HG03159 (cell line): ENCODE results near the gene CFAP61.

Experiments
- ATAC-seq: cut with Tn5 transposase; IDR thresholded peaks from one replicate; pipeline ENCODE4 v1.9.1; 2021; ENCODE audit warnings: mild to moderate bottlenecking, moderate library complexity; ENCODE audit not compliant: unreplicated experiment

Gene CFAP61

DNA sequence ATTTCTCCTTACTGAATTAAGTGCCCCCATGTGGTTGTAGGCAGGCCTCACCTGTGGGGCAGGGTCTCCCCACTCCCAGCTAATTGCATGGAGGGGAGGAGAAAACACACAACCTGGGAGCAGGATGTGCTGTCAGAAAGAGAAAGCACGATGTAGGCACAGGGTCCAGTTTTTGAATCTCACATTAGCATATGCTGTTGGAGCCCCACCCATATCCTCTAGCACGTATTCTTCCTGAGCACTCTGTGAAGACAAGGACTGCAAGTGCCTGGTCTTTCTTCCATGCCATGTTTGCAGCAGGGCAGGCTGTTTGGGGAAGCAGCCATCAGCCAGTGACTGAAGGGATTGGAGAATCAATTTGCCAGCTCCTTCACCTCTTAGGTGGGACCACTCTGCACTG, 108.2 kb downstream of the CFAP61 start:
- no peak for ATAC-seq

DNA sequence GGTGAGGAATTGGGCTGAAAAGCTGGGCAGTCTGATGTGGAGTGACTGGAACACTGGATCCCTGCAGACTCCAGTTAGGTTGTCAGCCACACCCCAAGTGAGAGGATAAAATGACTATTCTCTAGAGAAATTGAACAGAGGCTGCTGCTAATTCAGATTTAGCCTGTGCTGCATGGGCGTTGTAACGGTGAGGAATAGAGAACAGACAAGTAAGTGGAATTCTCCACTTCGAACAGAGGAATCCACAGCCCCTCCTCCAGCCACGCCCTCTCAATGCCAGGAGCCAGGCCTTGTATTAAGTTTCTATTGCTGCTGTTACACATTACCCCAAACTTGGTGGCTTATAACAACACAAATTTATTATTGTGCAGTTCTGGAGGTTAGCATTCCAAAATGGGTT, 109.3 kb downstream of the CFAP61 start:
- ATAC-seq, result no peak

DNA sequence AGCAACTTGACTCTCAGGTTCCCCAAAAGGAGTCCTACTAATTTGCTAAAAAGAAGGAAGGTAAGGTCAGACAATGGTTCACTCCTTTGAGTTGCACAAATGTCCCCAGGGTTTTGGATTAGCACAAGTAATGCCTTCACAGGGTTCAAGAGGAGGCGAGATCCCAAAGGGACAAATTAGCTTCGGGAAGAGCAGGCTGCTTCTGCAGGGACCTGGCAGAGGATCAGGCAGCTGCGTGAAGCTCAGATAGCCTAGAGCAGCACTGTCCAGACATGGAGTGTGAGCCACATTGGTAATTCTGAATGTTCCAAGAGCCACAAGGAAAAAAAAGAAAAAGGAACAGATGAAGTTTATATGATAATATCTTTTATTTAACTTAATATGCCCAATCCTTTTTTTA, 115.4 kb downstream of the CFAP61 start:
- ATAC-seq, result no peak

DNA sequence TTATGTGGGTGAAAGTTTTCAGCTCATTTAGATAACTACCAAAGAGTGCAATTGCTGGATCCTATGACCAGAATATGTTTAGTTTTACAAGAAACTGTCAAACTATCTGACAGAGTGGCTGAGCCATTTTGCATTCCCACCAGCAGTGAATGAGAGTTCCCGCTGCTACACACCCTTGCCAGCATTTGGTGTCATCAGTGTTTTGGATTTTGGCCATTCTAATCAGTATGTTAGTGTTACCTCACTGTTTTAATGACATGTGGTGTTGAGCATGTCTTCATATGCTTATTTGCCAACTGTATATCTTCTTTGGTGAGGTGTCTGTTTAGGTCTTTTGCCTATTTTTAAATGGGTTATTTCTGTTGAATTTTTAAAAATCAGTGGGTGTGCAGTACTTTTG, 120.9 kb downstream of the CFAP61 start:
- ATAC-seq, result no peak

DNA sequence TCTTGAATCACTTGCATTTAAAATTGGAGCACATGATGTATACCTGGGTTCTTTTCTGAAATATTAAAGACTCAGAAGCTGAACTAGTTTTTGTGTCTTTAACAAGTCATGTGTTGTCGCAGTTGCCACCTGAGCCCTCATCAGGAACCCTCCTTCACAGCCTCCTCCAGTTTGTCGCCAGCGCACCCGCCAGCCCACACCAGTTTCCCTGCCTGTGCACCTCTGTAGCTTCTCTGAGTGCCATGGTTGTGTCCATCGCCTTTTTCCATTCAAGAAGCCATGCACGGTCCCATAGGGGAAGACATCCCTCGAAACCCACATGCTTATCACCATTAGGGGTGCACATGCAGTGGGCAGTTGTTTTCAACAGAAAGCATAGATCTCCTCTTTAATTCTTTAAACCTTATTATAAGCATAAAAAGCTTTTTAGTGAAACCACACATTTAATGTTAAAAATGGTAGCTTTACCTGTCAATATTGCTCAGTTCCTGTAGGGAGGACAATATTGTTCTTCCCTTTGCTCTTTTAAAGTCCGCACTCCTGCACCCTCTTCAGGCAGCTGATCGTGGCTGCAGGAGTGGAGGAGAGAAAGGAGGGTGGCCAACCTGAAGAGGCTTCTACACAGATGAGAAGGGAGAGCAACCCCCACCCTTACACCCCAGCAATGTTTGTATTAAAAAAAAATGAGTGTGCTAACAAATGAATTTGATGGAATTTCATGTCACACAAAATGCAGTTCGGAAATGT, 121.9 kb downstream of the CFAP61 start:
- no peak for ATAC-seq

DNA sequence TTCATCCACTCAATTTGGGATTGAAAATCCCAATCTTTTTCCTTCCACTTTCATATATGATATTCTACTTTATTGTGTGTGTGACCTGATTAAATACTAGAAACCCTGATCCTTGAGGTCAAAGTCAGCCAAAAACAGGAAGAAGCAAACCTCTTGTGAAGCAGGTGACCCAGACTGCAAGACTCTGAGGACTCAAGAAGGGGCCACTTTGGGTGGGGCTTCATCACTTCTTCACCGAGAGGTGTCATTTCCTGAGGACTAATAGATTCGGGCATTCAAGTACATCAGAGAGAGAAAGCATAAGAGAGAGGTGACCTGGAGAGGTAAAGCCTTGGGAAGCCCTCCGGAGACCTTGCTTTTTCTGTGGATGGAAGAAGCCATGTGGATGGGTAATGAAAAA, 129.0 kb downstream of the CFAP61 start:
- no peak for ATAC-seq

DNA sequence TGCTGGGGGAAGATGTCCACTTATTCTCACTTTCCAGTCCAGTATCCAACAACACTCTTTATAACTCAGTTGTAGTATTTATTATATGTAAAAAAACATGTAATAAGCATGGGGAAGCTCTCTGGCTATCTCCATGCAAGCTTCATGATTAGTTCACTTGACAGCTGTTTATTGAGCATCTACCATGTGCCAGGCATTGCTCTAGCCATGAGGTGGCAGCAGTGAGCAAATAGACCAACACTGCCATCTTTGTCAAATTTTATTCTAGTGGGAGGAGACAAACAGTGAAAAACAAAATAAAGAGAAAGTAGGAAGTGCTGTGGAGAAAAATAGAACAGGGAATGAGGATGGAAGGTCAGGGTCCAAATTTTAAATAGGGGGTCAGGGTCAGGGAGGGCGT, 131.8 kb downstream of the CFAP61 start:
- no peak for ATAC-seq

DNA sequence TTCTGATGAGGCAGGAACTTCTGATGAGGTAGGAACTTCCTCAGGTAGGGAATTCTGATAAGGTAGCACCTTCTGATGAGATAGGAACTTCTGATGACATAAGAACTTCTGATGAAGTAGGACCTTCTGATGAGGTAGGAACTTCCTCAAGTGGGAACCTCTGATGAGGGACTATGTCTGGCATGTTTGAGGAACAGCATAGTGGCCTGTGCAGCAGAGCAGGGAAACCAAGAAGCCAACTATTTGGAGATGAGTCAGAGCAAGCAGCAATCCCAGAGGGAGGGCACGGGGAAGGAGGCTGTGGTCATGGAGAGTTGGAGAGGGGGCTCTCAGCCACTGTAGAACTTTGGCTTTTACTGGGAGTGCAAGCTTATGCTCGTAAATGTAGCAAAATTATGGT, 132.4 kb downstream of the CFAP61 start:
- no peak for ATAC-seq

DNA sequence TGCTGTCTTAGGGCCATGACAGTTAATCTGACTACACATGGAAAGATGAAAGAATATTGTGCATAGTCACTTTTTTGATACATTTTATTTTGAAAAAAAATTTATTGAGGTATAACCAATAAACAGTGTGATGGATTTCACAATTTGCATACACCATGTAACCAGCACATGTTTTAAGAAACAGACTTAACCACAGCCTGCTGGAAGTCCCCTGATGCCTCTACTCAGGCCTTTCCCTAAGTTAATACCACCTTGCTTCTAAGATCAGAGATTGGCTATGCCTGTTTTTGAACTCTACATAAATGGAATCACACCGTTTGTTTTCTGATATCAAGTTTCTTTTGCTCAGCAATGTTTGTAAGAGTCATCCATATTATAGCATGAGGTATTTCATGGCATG, 136.3 kb downstream of the CFAP61 start:
- ATAC-seq, result peak; percentile 73

DNA sequence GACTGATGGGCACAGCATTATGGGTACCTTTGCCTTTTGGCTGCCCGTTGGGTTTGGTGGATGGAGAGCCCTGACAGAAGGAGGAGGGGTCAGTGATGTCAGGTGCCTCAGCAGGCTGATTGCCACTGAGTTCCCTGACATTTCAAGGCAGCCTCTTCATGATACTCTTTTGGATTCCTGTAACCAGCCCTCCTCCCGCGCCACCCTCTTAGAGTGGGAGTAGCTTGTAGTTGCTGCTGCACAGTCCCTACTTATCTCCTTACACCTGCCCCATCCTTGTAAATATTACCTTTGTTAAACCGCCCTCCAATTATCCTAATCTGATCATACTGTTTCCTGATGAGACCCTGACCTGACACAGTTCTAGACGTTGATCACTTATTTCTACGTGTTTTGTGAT, 140.0 kb downstream of the CFAP61 start:
- no peak for ATAC-seq

DNA sequence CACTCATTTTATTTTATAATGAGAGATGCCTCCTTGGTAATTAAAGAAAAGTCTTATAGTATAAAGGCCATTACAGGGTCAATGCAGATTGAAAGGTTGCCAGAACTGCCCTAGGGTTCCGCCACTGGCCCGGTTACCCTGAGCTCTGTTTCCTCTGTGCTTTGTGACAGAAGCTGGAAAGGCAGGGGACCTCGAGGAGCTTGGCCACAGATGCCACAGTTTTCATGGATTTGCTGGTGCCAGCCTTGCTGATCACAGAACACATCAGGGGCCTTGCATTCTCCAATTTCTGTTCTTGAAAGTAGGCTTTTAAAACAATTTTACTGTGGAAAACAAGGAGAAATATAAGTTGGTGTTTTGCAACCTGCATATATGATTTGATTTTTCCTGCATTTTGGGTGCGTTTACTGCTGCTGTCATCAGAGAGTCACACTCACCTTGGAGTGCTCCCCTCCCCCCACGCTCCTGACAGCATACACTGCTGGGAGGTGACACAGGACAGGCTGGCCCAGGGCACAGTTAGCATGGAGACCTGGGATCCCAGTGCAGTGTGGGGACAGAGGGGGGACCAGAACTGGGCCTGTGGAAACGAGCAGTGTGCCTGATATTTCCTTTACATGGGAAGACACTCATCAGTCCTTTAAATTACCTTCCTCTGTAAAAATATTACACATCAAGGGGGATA, 142.8 kb downstream of the CFAP61 start:
- no peak for ATAC-seq

DNA sequence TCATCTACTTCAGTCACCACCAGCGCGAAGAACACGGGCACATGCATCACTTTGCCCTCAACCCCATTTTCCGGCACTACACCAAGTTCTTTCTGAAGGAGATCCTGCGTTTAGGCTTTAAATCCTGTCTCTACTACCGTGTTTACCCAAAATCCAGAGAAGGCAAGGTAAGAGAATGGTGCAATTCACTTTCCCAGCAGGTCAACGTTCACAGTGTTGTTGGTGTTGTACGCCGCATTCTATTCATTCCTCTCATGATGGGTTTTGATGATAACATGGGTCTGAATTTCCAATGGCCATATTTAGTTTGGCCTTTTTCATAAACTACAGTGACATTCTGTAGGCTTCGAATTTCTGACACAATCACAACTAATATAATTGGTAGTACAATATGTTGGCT, 144.3 kb downstream of the CFAP61 start:
- no peak for ATAC-seq

DNA sequence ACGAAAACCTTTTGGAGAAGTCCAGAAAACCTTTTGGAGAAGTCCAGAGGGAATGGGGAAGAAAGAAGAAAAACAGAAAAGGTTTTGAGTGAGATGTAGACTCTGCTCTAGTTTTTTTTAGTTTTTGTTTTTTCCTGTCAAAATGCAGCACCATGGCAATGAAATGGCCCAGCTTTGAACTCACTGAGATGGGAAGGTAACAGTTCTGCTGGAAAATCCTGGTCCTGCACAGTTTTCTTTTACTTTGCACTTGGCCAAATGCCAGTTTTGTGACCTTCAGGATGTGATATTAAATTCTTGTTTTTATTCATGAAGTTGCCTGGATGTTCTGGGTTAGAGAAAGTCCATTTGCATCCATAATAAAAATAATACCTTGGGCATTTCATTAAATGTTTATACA, 145.7 kb downstream of the CFAP61 start:
- ATAC-seq, result no peak

DNA sequence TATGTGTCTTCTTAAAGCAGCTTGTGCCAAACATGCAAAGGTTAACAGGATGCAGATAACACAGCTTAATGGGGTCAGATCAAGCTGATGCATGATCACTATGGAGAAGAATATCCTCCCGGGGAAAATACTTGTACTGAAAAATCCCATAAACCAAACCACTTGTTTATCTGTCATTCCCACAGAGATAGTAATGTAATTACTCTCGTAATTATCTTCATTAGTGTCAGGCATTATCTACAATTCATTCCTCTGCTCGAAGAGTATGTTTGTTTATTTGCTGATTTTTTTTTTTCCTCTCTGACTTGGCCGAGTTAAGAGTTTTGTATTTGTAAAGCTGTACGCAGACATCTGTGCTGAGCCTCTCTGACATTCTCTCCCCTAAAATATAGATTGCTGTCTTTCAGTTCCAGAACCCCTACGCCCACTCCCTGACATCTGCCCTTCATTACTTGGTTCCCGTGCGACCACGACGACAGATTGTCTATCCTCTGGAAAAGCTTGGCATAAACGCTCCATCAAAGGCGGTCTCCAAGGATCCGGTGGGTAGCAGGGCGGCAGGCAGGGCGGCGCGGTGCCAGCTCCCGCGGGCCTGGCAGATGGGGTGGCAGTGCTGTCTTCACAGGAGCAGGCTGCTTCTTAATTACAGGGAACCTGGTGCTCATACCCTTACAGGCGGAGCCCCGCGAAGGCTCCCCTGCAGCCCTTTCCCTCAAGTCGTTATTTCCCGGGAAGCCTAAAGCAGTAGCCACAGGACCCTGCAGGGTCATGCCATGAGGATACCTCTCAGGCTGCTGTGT, 147.2 kb downstream of the CFAP61 start:
- ATAC-seq, result no peak

DNA sequence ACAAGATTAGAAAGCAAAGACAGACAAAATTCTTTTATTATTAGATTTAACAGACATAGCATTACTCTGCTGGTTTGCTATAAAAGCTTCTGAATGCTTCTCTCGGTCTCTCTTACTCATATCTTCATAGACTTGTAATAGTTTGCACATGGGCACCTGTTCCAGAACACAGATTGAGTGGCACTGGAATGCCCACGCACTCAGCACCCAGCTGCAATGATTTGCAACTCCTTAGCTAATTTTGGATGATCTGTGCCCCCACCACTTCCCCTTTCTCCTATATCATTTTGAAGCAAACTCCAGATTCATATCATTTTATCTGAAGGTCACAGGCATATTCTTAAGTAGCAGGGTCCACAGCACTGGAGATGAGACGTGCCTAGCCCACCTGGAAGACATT, 148.8 kb downstream of the CFAP61 start:
- no peak for ATAC-seq

DNA sequence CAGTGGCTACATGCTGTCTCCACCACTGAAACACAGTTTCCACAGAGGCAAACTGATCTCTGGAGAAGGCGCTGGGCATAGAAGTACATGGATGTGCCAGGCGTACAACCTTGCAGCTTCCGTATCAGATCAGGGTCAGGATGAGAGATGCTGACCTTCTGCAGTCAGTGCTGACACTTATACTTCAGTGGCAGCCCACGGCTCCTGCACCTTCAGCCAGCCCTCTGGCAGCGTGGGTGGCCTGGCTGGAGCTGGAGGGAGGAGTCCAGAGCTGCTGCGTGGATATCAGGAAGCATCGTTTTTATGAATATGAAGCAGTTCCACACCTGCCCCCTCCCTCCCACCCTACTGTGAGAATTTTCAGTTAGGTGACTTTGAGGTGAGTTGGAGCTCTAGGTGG, 149.3 kb downstream of the CFAP61 start:
- no peak for ATAC-seq

DNA sequence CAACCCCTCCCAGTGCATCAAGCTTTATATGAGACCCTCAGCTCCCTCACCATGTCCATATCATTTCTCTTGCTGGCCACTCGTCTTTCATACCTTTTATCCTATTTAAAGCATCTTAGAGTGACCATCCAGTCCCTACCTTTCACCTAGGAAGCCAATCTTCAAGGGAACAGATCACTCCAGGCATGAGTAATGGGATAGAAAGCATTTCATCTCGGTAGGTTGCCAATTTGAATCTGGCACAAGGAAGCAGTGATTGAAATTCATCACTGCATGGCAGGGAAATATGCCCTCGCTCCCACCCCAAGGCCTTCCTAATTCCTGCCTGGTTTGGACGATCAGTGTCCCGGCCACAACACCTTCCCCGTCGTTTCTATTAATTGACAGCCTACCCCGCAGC, 150.4 kb downstream of the CFAP61 start:
- no peak for ATAC-seq

DNA sequence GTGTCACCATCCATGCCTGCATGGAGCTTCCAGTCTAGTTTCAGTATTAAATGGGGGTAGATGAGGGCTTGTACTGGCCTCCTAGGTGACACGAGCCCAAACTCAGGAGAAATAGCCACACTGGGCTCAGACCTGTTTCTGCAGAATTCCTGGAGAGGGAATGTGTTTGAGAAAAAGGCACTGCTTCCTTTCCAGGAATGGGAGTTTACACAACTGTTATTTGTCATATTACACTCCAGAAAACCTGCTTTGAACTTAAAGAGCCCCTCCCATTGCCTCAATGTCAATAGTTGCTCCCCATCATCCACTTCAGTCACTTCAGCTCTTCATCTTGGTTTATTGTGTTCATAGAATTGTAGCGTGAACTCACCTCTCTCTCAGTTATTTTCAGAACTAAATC, 151.5 kb downstream of the CFAP61 start:
- no peak for ATAC-seq

DNA sequence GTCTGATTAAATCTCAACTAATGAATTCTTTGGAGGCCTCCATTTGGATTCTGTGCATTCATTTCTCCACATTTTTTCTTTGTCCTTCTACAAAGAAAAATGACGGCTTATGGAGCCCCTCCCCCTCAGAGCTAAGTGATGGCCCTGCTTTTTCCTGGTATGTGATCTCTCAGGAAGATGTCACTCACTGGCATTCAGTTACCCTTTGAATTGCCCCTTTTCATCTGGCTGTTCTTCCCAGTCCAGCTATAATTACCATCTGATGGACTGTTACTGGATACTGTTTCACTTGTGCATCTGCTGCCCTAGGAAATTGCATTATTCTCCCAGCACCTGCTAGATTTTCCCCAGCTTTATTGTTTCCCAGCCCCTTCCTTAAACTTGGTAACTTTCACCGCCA, 151.9 kb downstream of the CFAP61 start:
- ATAC-seq, result no peak

DNA sequence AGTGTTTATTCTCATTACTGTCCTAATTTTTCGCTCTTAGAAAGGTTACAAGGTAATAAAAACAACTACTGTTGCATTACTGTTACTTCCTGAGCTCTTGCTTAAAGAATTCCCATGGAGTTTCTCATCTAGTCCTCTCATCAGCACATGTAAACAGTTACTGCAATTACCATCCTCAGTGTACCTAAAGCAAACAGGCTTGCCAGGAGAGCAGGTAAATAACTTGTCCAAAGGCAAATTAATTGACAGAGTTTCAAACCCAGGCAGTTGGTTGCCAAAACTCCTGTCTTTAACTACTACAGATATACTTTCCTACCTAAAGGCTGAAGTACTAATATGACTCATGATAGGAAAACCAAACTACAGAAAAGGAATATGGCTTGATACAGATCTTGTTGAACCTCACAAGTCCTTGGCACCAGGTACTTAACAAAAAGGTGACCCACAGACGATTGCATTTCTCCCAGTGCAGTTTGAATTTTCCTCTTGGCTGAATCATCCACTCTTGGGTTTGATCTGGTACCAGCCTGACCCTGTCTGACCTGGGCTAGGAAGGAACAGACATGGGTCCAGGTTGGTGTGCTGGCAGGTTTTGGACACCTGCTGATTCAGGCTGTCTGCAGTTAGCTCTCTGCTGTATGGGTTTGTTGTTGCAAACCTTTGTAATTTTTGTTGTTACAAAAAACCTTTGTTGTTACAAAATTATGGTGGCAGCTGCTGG, 153.0 kb downstream of the CFAP61 start:
- ATAC-seq, result no peak

DNA sequence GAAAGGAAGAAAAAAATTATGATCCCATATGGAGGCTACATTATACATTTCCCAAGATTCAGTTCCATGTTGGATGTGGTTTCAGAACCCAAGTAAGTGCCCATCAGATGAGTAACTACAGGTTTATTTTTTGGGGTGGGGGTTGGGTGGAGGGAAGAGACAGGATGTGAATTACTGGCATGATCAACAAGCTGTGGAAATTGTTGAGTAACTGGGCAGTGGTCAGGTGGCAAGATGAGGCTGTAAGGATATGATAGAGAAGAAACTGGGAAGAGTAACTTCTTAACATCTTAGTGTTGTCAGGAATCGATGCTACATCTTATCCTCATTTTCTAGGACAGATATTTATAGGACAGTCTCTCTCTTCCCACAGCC, 153.5 kb downstream of the CFAP61 start:
- ATAC-seq, result no peak
